A673 (cell line): ENCODE measurements around the gene SELENOW. TPM values are rescaled to one million over a fixed set of nuclear protein-coding genes. Genes with fewer than 3 reads are reported as not detected.

ENCODE experiments used
- BruUV-seq: library from RNA; stranded (reverse); fragments of 400-500 nt; replicated peaks from 2 replicates; lab custom pipeline; 2021; lab: Mats Ljungman, UMichigan
- CTCF ChIA-PET: fragments of 300-600 bp; sonication (Branson Sonifier 250); formaldehyde crosslinking; loops from one replicate; lab custom pipeline; 2022; ENCODE audit warnings: antibody characterized with exemption; lab: Charles Lee
- POLR2A ChIA-PET: fragments of 300-600 bp; sonication (Branson Sonifier 250); formaldehyde crosslinking; loops from one replicate; lab custom pipeline; 2022; ENCODE audit warnings: antibody characterized with exemption; ENCODE audit not compliant: low non-redundant PET; lab: Charles Lee
- DNase-seq: peaks from one replicate; pipeline ENCODE4 v3.0.0-alpha.2; 2015; ENCODE audit warnings: low spot score
- H3K27ac ChIP-seq: fragments of 200-600 bp; sonication (generic); 2 replicates; pipeline ENCODE4 v1.5.1; 2016; ENCODE audit warnings: mixed run types, low read depth, mild to moderate bottlenecking, mixed read lengths, antibody characterized with exemption, low read length; ENCODE audit not compliant: poor library complexity, severe bottlenecking
- H3K27me3 ChIP-seq: fragments of 200-600 bp; sonication (generic); replicated peaks from 2 replicates; pipeline ENCODE4 v1.6.1; 2017; ENCODE audit warnings: mixed run types, low read depth, mild to moderate bottlenecking, mixed read lengths, antibody characterized with exemption, low read length; ENCODE audit not compliant: insufficient read depth, poor library complexity
- H3K36me3 ChIP-seq: fragments of 200-600 bp; sonication (generic); 2 replicates; pipeline ENCODE4 v1.6.1; 2016; ENCODE audit warnings: mixed run types, mild to moderate bottlenecking, mixed read lengths, antibody characterized with exemption, low read length; ENCODE audit not compliant: insufficient read depth, poor library complexity, severe bottlenecking
- H3K4me1 ChIP-seq: fragments of 200-600 bp; sonication (generic); 2 replicates; pipeline ENCODE4 v1.6.1; 2017; ENCODE audit warnings: mixed run types, mild to moderate bottlenecking, mixed read lengths, antibody characterized with exemption, low read length; ENCODE audit not compliant: insufficient read depth, poor library complexity, severe bottlenecking
- H3K4me3 ChIP-seq: fragments of 200-600 bp; sonication (generic); 2 replicates; pipeline ENCODE4 v1.5.1; 2016; ENCODE audit warnings: low read depth, mixed run types, mild to moderate bottlenecking, mixed read lengths, low read length; ENCODE audit not compliant: poor library complexity, severe bottlenecking
- H3K9me3 ChIP-seq: fragments of 200-600 bp; sonication (generic); 2 replicates; pipeline ENCODE4 v1.6.1; 2016; ENCODE audit warnings: mixed run types, low read depth, mild to moderate bottlenecking, mixed read lengths, antibody characterized with exemption, low read length; ENCODE audit not compliant: poor library complexity, severe bottlenecking
- CTCF ChIP-seq: fragments of 300-800, 200-600 bp; sonication (generic); conservative IDR thresholded peaks from 2 replicates; pipeline ENCODE4 v1.5.1; 2017; ENCODE audit warnings: low read depth, mild to moderate bottlenecking, antibody characterized with exemption, low read length, moderate library complexity, mixed read lengths
- EZH2 ChIP-seq: fragments of 200-600 bp; sonication (generic); IDR thresholded peaks from 2 replicates; pipeline ENCODE4 v1.6.1; 2017; ENCODE audit warnings: borderline replicate concordance, low read depth, mild to moderate bottlenecking, mixed read lengths, antibody characterized with exemption, low read length; ENCODE audit not compliant: poor library complexity, severe bottlenecking
- intact Hi-C: fragments of 100-400 bp; cut with micrococcal nuclease; formaldehyde crosslinking; loops from one replicate; pipeline ENCODE4 v1.10.0; 2022; ENCODE audit not compliant: unreplicated experiment
- total RNA-seq: library from RNA; stranded (reverse); gene quantifications from 2 replicates; pipeline ENCODE4 v1.2.3, GENCODE V29; 2021

The SELENOW gene
- total RNA-seq, 1 experiment from 2014 or later, result 107 TPM

- BruUV-seq, result no TSS peak
- intact Hi-C loops, result no loop called here
- Histone ChIP-seq H3K9me3 (no peaks in the 10 kb centered on the region), H3K27ac (no peak overlapping the region), H3K4me1 (peaks cover 9% of the 10 kb centered on the region), H3K4me3 (no peak overlapping the region), H3K36me3 (no peaks in the 10 kb centered on the region), H3K27me3 (no peaks in the 10 kb centered on the region)
- ChIA-PET CTCF (no interaction called here), POLR2A (no interaction called here)
- TF ChIP-seq CTCF (no peak), EZH2 (no peak)
- DNase-seq, result no peak
Observed at GRCh38 chr19:47730521-47730889, 48.0 kb upstream of the SELENOW start.

GRCh38 chr19:47730910-47731309 is 47.6 kb upstream of the SELENOW start:
- Histone ChIP-seq H3K27me3 (no peaks in the 10 kb centered on the region), H3K4me3 (no peak overlapping the region), H3K27ac (no peak overlapping the region), H3K36me3 (no peaks in the 10 kb centered on the region), H3K4me1 (peaks cover 9% of the 10 kb centered on the region), H3K9me3 (no peaks in the 10 kb centered on the region)
- ChIA-PET CTCF (no interaction called here), POLR2A (no interaction called here)
- TF ChIP-seq EZH2, result no peak
- TF ChIP-seq CTCF, result no peak
- BruUV-seq, result no TSS peak
- intact Hi-C loops, result no loop called here
- no peak for DNase-seq

GRCh38 chr19:47735131-47735530 is 43.4 kb upstream of the SELENOW start:
- Histone ChIP-seq H3K27me3 (no peaks in the 10 kb centered on the region), H3K4me3 (no peak overlapping the region), H3K27ac (no peak overlapping the region), H3K9me3 (no peaks in the 10 kb centered on the region), H3K36me3 (no peaks in the 10 kb centered on the region), H3K4me1 (no peaks in the 10 kb centered on the region)
- ChIA-PET POLR2A (no interaction called here), CTCF (no interaction called here)
- intact Hi-C loops, result no loop called here
- DNase-seq, result no peak
- BruUV-seq, result no TSS peak
- TF ChIP-seq EZH2 (no peak), CTCF (no peak)
